ENCODE data around the gene KISS1.

KISS1 gene

DNA sequence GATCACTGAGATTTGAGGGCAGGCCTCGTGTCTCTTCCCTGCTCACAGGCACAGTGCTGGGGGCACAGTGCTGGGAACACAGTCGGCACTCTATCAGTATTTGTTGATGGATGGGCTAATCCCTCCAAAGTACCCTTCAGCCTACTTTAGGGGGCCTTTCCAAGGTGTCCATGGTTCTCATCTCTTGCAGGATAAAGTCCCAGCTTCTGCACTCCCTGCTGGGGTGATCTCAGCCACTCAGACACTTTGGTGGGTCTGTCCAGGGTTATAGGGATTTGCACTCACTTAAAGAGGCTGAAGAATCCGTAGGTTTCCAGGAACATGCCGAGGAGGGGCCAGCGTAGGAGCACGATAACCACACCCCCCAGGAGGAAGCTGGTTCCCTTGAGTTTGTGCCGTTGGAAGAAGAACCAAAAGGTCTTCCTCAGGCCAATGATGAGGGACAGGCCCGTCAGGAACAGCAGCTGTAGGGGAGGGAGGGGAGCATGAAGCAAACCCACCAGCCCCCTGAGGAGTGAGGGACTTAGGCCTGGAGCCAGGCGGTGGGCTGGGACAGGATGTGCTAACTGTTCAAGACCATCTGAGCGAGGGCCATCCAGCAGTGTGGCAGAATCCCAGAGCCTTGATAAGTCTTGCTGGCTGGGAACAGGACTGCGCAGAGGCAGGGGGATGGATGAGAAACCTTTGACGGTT lies 5.2 kb upstream of the KISS1 start:
- no peak for DNase-seq (ENCODE audit: low read depth)
- TF ChIP-seq, protein P1, sequence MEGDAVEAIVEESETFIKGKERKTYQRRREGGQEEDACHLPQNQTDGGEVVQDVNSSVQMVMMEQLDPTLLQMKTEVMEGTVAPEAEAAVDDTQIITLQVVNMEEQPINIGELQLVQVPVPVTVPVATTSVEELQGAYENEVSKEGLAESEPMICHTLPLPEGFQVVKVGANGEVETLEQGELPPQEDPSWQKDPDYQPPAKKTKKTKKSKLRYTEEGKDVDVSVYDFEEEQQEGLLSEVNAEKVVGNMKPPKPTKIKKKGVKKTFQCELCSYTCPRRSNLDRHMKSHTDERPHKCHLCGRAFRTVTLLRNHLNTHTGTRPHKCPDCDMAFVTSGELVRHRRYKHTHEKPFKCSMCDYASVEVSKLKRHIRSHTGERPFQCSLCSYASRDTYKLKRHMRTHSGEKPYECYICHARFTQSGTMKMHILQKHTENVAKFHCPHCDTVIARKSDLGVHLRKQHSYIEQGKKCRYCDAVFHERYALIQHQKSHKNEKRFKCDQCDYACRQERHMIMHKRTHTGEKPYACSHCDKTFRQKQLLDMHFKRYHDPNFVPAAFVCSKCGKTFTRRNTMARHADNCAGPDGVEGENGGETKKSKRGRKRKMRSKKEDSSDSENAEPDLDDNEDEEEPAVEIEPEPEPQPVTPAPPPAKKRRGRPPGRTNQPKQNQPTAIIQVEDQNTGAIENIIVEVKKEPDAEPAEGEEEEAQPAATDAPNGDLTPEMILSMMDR (IDR thresholded peaks at IDR 0.05; ENCODE audit: insufficient read depth, low read depth, low read length, missing control alignments) = no peak
- no peak overlapping the region for H3K4me3 ChIP-seq (ENCODE audit: low read depth, low read length)

GRCh38 chr1:204199579-204199978 lies 3.3 kb upstream of the KISS1 start:
- TF ChIP-seq, protein P1 (IDR thresholded peaks at IDR 0.05; ENCODE audit: insufficient read depth, low read depth, low read length, missing control alignments) = no peak
- no peak overlapping the region for H3K4me3 ChIP-seq (ENCODE audit: low read depth, low read length)
- no peak for DNase-seq (ENCODE audit: low read depth)

DNA sequence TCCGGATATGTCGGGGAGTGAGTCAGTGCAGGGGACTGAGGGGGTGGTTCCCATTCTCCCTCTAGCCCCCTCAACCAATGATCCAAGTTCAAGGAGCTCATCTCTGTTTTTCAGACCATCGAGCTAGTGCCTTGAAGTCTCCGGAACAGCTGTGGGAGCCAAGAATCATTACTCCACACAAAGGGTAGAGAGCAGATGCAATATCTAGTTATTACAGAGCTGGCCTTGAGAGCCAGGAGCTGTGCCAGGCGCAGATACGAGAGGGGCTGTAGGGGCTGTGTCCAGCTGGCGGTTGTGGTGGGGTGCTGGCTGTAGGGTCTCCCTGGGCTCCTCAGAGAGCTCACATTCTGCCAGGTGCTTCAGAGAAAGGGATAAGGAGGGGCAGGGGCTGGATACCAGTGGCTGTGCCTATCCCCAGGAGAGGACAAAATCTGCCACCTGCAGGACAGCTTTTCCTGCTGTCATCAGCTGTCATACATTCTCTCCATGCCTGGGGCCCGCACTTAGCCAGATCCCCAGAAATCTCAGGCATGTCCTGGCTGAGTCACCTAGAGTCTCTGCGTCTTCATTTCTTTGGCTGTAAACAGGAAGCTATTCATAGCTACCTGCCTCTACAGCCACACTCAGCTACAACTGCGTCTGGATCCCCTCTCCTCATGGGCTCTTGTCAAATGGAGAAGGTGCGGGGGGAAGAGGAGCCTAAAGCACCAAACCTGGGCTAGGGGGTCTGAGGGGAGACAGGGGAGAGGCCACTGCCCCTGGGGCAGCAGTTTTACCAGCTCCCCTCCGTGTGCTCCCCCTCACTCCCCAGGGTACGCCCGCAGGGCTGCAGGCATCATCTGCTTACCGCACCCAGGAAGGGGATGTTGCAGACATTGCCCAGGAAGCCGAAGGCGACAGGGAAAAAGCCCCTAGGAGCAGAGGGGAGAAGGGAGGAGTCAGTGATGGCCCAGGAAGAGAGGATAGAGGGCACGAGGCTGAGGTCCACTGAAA lies 2.4 kb upstream of the KISS1 start:
- no peak overlapping the region for H3K4me3 ChIP-seq (ENCODE audit: low read depth, low read length)
- DNase-seq (ENCODE audit: low read depth) = no peak
- TF ChIP-seq, protein P1 (IDR thresholded peaks at IDR 0.05; ENCODE audit: insufficient read depth, low read depth, low read length, missing control alignments) = no peak

DNA sequence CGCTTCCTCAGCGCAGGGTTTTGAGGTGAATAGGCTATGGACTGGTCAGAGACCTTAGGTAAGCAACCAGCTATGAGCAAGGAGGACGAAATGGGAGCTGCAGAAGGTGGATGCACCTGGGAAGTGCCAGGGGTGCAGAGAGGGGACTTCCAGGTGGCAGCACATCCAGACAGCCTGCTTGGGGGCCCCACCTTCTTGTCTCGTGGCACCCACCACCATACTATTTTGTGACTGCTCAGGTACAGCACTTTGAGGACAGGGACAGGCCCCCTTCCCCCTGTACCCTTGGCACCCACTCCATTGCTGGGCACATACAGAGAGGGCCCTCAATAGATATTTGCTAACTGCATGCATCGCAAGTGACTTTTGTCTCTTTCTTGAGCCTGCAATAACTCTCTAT lies 777 bp upstream of the KISS1 start:
- no peak overlapping the region for H3K4me3 ChIP-seq (ENCODE audit: low read depth, low read length)
- TF ChIP-seq, protein P1 (IDR thresholded peaks at IDR 0.05; ENCODE audit: insufficient read depth, low read depth, low read length, missing control alignments) = no peak
- no peak for DNase-seq (ENCODE audit: low read depth)

- H3K4me3 ChIP-seq (ENCODE audit: low read depth, low read length) = no peak overlapping the region
- no peak for DNase-seq (ENCODE audit: low read depth)
- TF ChIP-seq, protein P1 (IDR thresholded peaks at IDR 0.05; ENCODE audit: insufficient read depth, low read depth, low read length, missing control alignments) = no peak
Measured at GRCh38 chr1:204194771-204195170, 1.5 kb downstream of the KISS1 start.

DNA sequence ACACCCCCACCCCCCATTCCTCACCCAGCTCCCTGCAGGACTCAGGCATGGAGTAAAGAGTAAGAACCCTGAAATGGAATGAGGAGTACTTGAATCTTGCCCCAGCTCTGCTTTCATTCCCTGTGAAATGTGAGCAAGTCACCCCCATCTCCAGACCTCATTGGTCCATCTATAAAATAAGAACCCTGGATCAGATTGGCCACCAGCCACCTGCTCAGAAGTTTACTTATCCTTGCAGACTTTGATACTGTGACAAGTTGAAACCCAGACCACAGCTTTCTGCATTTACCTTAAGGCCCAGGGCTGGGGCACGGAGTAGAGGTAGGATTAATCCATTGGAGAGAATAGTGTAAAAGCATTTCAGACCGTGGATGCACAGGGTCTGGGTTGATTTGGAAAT lies 2.2 kb downstream of the KISS1 start:
- H3K4me3 ChIP-seq (ENCODE audit: low read depth, low read length) = no peak overlapping the region
- DNase-seq (ENCODE audit: low read depth) = no peak
- TF ChIP-seq, protein P1 (IDR thresholded peaks at IDR 0.05; ENCODE audit: insufficient read depth, low read depth, low read length, missing control alignments) = no peak

All from GM12865 (cell line).